ENCODE data around the gene PELI3.

DNA sequence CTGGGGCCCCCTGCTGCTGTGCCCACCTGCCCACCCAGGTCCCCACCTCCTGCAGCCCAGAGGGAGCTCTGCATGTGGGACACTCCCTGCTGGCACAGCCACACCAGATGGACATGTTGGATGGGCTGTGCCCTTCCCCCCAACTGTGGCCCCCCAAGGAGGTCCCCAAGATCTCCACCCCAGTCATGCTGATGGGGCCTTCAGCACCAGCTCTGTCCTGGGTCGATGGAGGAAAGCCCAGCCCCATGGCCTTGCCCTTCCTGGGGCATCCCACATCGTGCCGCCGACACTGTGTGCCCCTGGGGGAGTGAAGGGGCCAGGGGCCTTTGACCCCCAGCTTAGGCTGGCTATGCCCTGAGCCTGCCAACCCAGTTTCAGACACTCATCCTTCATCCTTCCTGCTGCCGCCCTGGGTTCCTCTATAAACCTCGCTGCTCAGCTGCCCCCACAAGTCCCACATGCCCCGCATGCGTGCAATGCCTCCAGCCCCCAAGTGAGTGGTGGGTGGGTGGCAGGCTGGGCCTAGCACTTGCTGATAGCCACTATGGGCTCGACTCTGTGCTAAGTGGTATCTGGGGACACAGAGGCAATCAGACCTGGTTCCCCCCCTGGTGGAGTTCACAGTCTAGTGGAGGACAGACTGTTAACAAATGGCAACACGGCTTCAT is 9.6 kb downstream of the PELI3 start:
- TF ChIP-seq CTCF (IDR thresholded peaks at IDR 0.05), result no peak
- no peak for TF ChIP-seq ZFX (IDR thresholded peaks at IDR 0.05; ENCODE audit: borderline replicate concordance)
